Naive thymus-derived CD8-positive, alpha-beta T cell (primary cell): ENCODE measurements around the gene NKX1-1. TPM values are rescaled to one million over a fixed set of nuclear protein-coding genes. Genes with fewer than 3 reads are reported as not detected.
A peak's percentile ranks its signal among the peaks of the same experiment; 100 is the strongest.

Experiments used
- ATAC-seq, 2 donors: fragments of 150-1000 bp; cut with Tn5 transposase in 1 of 2; sonication (Bioruptor Pico), chemical (Tn5 transposase) in 1 of 2; 1 replicate in 1 of 2; 2 replicates in 1 of 2; pipeline ENCODE4 v1.10.0; 2021; ENCODE audit warnings: mild to moderate bottlenecking in 2 of 2, moderate library complexity in 2 of 2
- POLR2A ChIA-PET: fragments of 350-600 bp; sonication (Branson Sonifier 250); formaldehyde crosslinking; loops from one replicate; lab custom pipeline; 2021; ENCODE audit warnings: antibody characterized with exemption; lab: Charles Lee
- DNase-seq, 10 donors: peaks; one replicate each; pipeline versions ENCODE4 v3.0.0 to v3.0.0-alpha.2; 2020 to 2022
- H3K27ac Mint-ChIP-seq, 10 donors: one replicate each; pipeline ENCODE4 v1.8.0; 2020 to 2022; ENCODE audit warnings: mild to moderate bottlenecking in 10 of 10, mixed read lengths in 10 of 10, moderate library complexity in 4 of 10, inconsistent platforms in 1 of 10
- H3K27me3 Mint-ChIP-seq, 5 donors: one replicate each; pipeline ENCODE4 v1.8.0; 2021 to 2022; ENCODE audit warnings: mixed read lengths in 5 of 5
- H3K36me3 Mint-ChIP-seq, 3 donors: one replicate each; pipeline ENCODE4 v1.8.0; 2020 to 2022; ENCODE audit warnings: mixed read lengths in 3 of 3, mild to moderate bottlenecking in 2 of 3, inconsistent platforms in 1 of 3
- H3K4me1 Mint-ChIP-seq, 4 donors: one replicate each; pipeline ENCODE4 v1.8.0; 2021 to 2022; ENCODE audit warnings: mixed read lengths in 4 of 4
- H3K4me3 Mint-ChIP-seq, 10 donors: one replicate each; pipeline ENCODE4 v1.8.0; 2020 to 2022; ENCODE audit warnings: mild to moderate bottlenecking in 10 of 10, mixed read lengths in 10 of 10, moderate library complexity in 6 of 10, inconsistent platforms in 1 of 10
- H3K9me3 Mint-ChIP-seq, 9 donors: one replicate each; pipeline ENCODE4 v1.8.0; 2020 to 2022; ENCODE audit warnings: mixed read lengths in 9 of 9, mild to moderate bottlenecking in 3 of 9, inconsistent platforms in 1 of 9, moderate library complexity in 1 of 9
- polyA plus RNA-seq, 3 donors: library from polyadenylated mRNA; unstranded; fragments of 300-500 nt; fragmentation: Illumina TruSeq; gene quantifications; one replicate each; pipeline ENCODE4 v1.2.3, GENCODE V29; 2021
- total RNA-seq, 8 experiments: library from RNA in 2 of 8; stranded (reverse) in 2 of 8; gene quantifications; one replicate each; pipeline ENCODE4 v1.2.3 and lab custom pipeline; 2021 to 2026

NKX1-1 gene
- total and polyA plus RNA-seq, 5 experiments from 2014 or later = not detected

GRCh38 chr4:1369479-1370079, 36.7 kb downstream of the NKX1-1 start:
- ATAC-seq = no peak
- H3K36me3 Mint-ChIP-seq = peaks cover 0 to 43% (median 10%) of the 10 kb centered on the region in 3 donors
- H3K27me3 Mint-ChIP-seq = no peaks in the 10 kb centered on the region
- no peak for DNase-seq
- H3K4me1 Mint-ChIP-seq = peaks cover 0 to 8% (median under 1%) of the 10 kb centered on the region in 4 donors
- POLR2A ChIA-PET = no interaction called here
- H3K27ac Mint-ChIP-seq = peak overlapping the region in 1 of 10 donors; percentile 7
- H3K4me3 Mint-ChIP-seq = no peak overlapping the region
- H3K9me3 Mint-ChIP-seq = no peaks in the 10 kb centered on the region

GRCh38 chr4:1369091-1369450, 37.2 kb downstream of the NKX1-1 start:
- Mint-ChIP-seq H3K27me3 (no peaks in the 10 kb centered on the region), H3K27ac (no peak overlapping the region), H3K4me1 (peaks cover 0 to 8% (median under 1%) of the 10 kb centered on the region in 4 donors), H3K4me3 (no peak overlapping the region), H3K36me3 (peaks cover 0 to 42% (median 10%) of the 10 kb centered on the region in 3 donors), H3K9me3 (no peaks in the 10 kb centered on the region)
- POLR2A ChIA-PET = no interaction called here
- no peak for ATAC-seq
- peak in 1 of 10 donors; percentile 4 for DNase-seq

DNA sequence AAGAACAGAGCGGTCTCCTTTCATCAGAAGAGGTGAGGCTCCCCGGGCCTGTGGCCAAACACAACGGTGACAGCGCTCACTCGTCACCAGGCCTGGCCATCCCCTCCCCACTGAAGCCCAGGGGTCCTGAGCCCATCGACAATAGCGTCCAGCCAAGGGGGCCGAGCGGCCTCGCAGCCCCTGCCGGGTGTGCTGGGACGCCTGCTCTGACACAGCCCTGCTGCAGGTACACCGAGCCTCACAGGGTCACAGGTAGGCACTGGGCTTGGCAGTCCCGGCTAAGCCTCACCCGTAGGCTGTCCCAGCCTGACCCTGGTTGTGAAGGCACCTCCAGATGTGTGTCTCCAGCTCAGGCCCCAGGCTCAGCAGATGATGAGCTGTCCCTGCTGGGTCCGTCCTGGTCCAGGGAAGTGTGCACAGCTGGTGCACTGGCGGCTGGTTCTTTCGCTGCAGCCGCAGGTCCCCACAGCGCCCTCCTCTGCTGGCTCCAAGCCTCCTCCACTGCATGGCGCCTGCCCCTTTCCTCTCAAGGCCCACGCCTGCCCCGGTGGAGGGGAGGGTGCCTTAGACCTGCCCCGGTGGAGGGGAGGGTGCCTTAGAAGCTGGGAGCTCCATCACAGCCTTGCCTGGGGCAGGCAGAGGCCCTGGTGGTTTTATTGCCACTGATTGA, 37.7 kb downstream of the NKX1-1 start:
- Mint-ChIP-seq H3K36me3 (peaks cover 0 to 37% (median 8%) of the 10 kb centered on the region in 3 donors), H3K4me3 (no peak overlapping the region), H3K4me1 (peaks cover 0 to 5% (median under 1%) of the 10 kb centered on the region in 4 donors), H3K9me3 (no peaks in the 10 kb centered on the region), H3K27ac (no peak overlapping the region), H3K27me3 (no peaks in the 10 kb centered on the region)
- ATAC-seq = no peak
- POLR2A ChIA-PET = no interaction called here
- peak in 1 of 10 donors; percentile 46 for DNase-seq

- Mint-ChIP-seq H3K36me3 (peaks cover 0 to 31% (median 7%) of the 10 kb centered on the region in 3 donors), H3K27me3 (no peaks in the 10 kb centered on the region), H3K9me3 (no peaks in the 10 kb centered on the region), H3K4me1 (peaks cover 0 to 5% (median under 1%) of the 10 kb centered on the region in 4 donors), H3K27ac (no peak overlapping the region), H3K4me3 (no peak overlapping the region)
- peak in 1 of 10 donors; percentile 31 for DNase-seq
- no peak for ATAC-seq
- POLR2A ChIA-PET = no interaction called here
Measured at GRCh38 chr4:1367936-1368289, 38.3 kb downstream of the NKX1-1 start.

- Mint-ChIP-seq H3K27me3 (no peaks in the 10 kb centered on the region), H3K4me1 (peaks cover 0 to 3% (median under 1%) of the 10 kb centered on the region in 4 donors), H3K36me3 (peaks cover 0 to 29% (median 7%) of the 10 kb centered on the region in 3 donors), H3K27ac (no peak overlapping the region), H3K9me3 (no peaks in the 10 kb centered on the region), H3K4me3 (no peak overlapping the region)
- no peak for DNase-seq
- ATAC-seq = no peak
- POLR2A ChIA-PET = no interaction called here
Measured at GRCh38 chr4:1367230-1367935, 38.9 kb downstream of the NKX1-1 start.

GRCh38 chr4:1366371-1367229, 39.6 kb downstream of the NKX1-1 start:
- POLR2A ChIA-PET = no interaction called here
- Mint-ChIP-seq H3K4me1 (peaks cover 0 to 3% (median under 1%) of the 10 kb centered on the region in 4 donors), H3K9me3 (no peaks in the 10 kb centered on the region), H3K27me3 (no peaks in the 10 kb centered on the region), H3K36me3 (peaks cover 0 to 22% (median 4%) of the 10 kb centered on the region in 3 donors), H3K4me3 (no peak overlapping the region), H3K27ac (peak overlapping the region in 1 of 10 donors; percentile 31)
- DNase-seq (peak in 1 of 10 donors; percentile 61), ATAC-seq (no peak)

- no peak for ATAC-seq
- H3K36me3 Mint-ChIP-seq = peaks cover 0 to 14% (median 0%) of the 10 kb centered on the region in 3 donors
- peaks cover 0 to 2% (median 0%) of the 10 kb centered on the region in 4 donors for H3K4me1 Mint-ChIP-seq
- POLR2A ChIA-PET = no interaction called here
- peak overlapping the region in 1 of 10 donors; percentile 43 for H3K27ac Mint-ChIP-seq
- no peaks in the 10 kb centered on the region for H3K9me3 Mint-ChIP-seq
- DNase-seq = no peak
- H3K4me3 Mint-ChIP-seq = no peak overlapping the region
- no peaks in the 10 kb centered on the region for H3K27me3 Mint-ChIP-seq
Measured at GRCh38 chr4:1365271-1366178, 40.7 kb downstream of the NKX1-1 start.

GRCh38 chr4:1364748-1365147, 41.5 kb downstream of the NKX1-1 start:
- no peaks in the 10 kb centered on the region for H3K9me3 Mint-ChIP-seq
- no peaks in the 10 kb centered on the region for H3K27me3 Mint-ChIP-seq
- DNase-seq = no peak
- no peak overlapping the region for H3K4me3 Mint-ChIP-seq
- no peak for ATAC-seq
- peaks cover 0 to 2% (median 0%) of the 10 kb centered on the region in 4 donors for H3K4me1 Mint-ChIP-seq
- POLR2A ChIA-PET = no interaction called here
- no peak overlapping the region for H3K27ac Mint-ChIP-seq
- peaks cover 0 to 12% (median 0%) of the 10 kb centered on the region in 3 donors for H3K36me3 Mint-ChIP-seq

DNA sequence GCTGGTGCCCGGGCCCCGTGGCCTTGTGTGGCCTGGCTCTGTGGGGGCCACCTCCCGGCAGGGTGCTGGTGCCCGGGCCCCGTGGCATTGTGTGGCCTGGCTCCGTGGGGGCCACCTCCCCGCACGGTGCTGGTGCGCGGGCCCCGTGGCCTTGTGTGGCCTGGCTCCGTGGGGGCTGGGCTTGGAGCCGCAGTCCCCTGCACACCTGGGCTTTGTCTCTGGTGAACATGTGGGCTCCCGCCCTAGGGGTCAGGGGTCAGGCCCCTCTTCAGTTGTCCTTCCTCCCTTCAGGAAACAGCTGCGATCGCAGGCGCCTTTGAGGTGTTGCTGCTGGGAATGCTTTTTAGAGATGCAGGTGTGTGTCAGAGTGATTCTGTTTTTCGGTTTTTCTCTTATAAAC, 42.0 kb downstream of the NKX1-1 start:
- Mint-ChIP-seq H3K4me3 (no peak overlapping the region), H3K4me1 (peaks cover 0 to 2% (median 0%) of the 10 kb centered on the region in 4 donors), H3K9me3 (no peaks in the 10 kb centered on the region), H3K27me3 (no peaks in the 10 kb centered on the region), H3K36me3 (peaks cover 0 to 9% (median 0%) of the 10 kb centered on the region in 3 donors), H3K27ac (no peak overlapping the region)
- POLR2A ChIA-PET = no interaction called here
- DNase-seq (no peak), ATAC-seq (no peak)

DNA sequence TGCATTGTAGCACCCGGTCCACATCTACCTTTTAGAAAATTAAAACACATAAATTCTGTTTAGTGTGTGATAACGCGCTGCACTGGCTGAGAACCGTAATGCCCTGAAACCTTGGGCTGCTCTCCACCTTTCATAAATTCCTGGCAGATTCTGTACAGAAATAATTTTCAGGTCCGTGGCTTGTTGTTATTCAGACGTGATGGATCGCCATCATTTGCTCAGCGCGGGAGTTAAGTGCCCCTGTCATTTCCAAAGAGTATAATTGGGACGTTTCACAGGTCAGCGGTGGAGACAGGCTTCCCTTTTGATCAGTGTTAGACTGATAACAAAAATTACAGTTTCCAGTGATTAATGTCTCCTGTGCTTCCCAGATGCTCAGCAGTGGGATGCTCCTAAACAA, 42.7 kb downstream of the NKX1-1 start:
- peaks cover 0 to 2% (median 0%) of the 10 kb centered on the region in 4 donors for H3K4me1 Mint-ChIP-seq
- H3K27me3 Mint-ChIP-seq = no peaks in the 10 kb centered on the region
- peaks cover 0 to 14% (median 0%) of the 10 kb centered on the region in 3 donors for H3K36me3 Mint-ChIP-seq
- POLR2A ChIA-PET = interaction anchor here (1.1 kb wide), 1 partner anchor 11 kb away, joined by 3 read pairs; no protein-coding TSS in a partner anchor
- H3K4me3 Mint-ChIP-seq = no peak overlapping the region
- no peak for ATAC-seq
- H3K27ac Mint-ChIP-seq = no peak overlapping the region
- no peak for DNase-seq
- H3K9me3 Mint-ChIP-seq = no peaks in the 10 kb centered on the region

GRCh38 chr4:1362521-1362920, 43.7 kb downstream of the NKX1-1 start:
- POLR2A ChIA-PET = interaction anchor here (1.1 kb wide), 1 partner anchor 10 kb away, joined by 3 read pairs; no protein-coding TSS in a partner anchor
- ATAC-seq (no peak), DNase-seq (no peak)
- Mint-ChIP-seq H3K4me1 (peaks cover 0 to 2% (median 0%) of the 10 kb centered on the region in 4 donors), H3K36me3 (peaks cover 0 to 11% (median 3%) of the 10 kb centered on the region in 3 donors), H3K4me3 (no peak overlapping the region), H3K27me3 (no peaks in the 10 kb centered on the region), H3K9me3 (no peaks in the 10 kb centered on the region), H3K27ac (no peak overlapping the region)
